Prostate gland (tissue), 2 donors: Measurements from ENCODE around the gene HYLS1.

ENCODE experiments used
- CTCF ChIP-seq, 4 experiments: fragments of 200-600 bp in 2 of 4; fragments of 450-650 bp in 2 of 4; sonication (generic) in 2 of 4; IDR thresholded peaks; 1 replicate in 3 of 4; 2 replicates in 1 of 4; pipeline ENCODE4 v1.5.1; 2016 to 2019; ENCODE audit warnings: antibody characterized with exemption in 4 of 4, mild to moderate bottlenecking in 2 of 4, moderate library complexity in 2 of 4
- POLR2A ChIP-seq: fragments of 450-650 bp; IDR thresholded peaks from one replicate; pipeline ENCODE4 v1.6.1; 2016; ENCODE audit warnings: antibody characterized with exemption, mild to moderate bottlenecking

- no peak for TF ChIP-seq CTCF (IDR thresholded peaks at IDR 0.05)
- no peak for TF ChIP-seq POLR2A
These were observed 14.4 kb downstream of the HYLS1 start for GRCh38 chr11:125901872-125902271.
